ENCODE results near the gene LRRC46.
A peak's percentile ranks its signal among the peaks of the same experiment; 100 is the strongest.

LRRC46 gene

DNA sequence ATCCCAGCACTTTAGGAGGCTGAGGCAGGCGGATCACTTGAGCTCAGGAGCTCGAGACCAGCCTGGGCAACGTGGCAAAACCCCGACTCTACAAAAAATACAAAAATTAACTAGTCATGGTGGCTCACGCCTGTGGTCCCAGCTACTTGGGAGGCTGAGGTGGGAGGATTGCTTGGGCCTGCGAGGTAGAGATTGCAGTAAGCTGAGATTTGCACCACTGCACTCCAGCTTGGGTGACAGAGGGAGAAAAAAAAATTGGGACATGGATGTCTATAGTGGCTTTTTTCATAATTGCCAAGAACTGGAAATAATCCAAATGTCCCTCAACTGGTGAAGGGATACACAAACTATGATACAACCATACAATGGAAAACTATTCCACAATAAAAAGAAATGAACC is 38.5 kb upstream of the LRRC46 start:
- no peak for DNase-seq (ENCODE audit: low spot score)
- CTCF ChIA-PET, result interaction anchor here (1.3 kb wide), 1 partner anchor 60 kb away, joined by 3 read pairs; the partner anchor contains the start of gene TBX21
- POLR2A ChIA-PET (ENCODE audit: low non-redundant PET), result no interaction called here
- no peak overlapping the region for H3K27ac ChIP-seq
- TF ChIP-seq, protein P1, sequence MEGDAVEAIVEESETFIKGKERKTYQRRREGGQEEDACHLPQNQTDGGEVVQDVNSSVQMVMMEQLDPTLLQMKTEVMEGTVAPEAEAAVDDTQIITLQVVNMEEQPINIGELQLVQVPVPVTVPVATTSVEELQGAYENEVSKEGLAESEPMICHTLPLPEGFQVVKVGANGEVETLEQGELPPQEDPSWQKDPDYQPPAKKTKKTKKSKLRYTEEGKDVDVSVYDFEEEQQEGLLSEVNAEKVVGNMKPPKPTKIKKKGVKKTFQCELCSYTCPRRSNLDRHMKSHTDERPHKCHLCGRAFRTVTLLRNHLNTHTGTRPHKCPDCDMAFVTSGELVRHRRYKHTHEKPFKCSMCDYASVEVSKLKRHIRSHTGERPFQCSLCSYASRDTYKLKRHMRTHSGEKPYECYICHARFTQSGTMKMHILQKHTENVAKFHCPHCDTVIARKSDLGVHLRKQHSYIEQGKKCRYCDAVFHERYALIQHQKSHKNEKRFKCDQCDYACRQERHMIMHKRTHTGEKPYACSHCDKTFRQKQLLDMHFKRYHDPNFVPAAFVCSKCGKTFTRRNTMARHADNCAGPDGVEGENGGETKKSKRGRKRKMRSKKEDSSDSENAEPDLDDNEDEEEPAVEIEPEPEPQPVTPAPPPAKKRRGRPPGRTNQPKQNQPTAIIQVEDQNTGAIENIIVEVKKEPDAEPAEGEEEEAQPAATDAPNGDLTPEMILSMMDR (conservative IDR thresholded peaks at IDR 0.05; ENCODE audit: low read depth), result no peak

DNA sequence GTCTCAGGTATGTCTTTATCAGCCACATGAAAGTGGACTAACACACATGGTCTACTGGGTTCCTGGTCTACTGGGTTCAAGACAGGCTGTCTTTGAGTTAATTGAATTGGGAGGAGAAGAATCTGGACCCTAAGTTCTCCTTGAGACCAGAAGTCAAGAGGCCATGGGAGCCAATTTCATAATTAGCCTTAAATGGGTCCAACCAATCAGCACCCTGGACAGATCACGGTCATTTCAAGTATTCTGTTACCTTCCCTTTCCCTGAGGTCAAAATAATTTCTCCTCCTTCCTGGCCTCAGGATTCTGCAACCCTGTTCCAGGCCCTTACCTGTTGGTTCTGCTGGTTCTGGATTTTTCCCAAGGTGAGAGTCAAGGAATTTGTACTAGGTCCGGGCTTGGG is 33.7 kb upstream of the LRRC46 start:
- POLR2A ChIA-PET (ENCODE audit: low non-redundant PET), result no interaction called here
- CTCF ChIA-PET, result no interaction called here
- DNase-seq (ENCODE audit: low spot score), result no peak

DNA sequence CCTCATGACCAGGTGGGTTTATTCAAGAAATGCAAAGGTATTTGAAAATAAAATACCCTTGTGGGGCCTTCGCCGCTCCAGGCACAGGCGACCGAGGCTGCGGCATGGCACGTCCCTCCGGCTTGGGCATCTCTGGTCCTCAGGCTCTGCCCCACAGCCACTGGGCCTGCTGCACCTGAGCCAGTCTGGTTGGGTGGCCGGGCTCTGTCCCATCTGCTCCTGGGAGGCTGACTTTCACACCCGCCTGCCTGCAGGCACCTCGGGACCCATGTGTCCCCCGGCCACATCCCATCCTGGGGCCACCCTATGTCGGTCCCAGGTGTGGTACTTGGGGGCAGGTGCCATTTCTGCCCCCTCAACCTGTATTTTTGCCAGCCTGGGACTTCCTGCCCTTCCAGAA is 30.8 kb upstream of the LRRC46 start:
- TF ChIP-seq, protein P1 (conservative IDR thresholded peaks at IDR 0.05; ENCODE audit: low read depth), result no peak
- ChIA-PET POLR2A (ENCODE audit: low non-redundant PET) (no interaction called here), CTCF (interaction anchor here (0.7 to 1.4 kb wide), 3 partner anchors 11 to 114 kb away, joined by 3 to 5 read pairs (median 4); no protein-coding TSS in a partner anchor)
- DNase-seq (ENCODE audit: low spot score), result no peak
- H3K27ac ChIP-seq, result no peak overlapping the region

More for the DNA sequence above, 33.7 kb upstream of the LRRC46 start:
- TF ChIP-seq, protein P1 (conservative IDR thresholded peaks at IDR 0.05; ENCODE audit: low read depth), result no peak
- H3K27ac ChIP-seq, result no peak overlapping the region

DNA sequence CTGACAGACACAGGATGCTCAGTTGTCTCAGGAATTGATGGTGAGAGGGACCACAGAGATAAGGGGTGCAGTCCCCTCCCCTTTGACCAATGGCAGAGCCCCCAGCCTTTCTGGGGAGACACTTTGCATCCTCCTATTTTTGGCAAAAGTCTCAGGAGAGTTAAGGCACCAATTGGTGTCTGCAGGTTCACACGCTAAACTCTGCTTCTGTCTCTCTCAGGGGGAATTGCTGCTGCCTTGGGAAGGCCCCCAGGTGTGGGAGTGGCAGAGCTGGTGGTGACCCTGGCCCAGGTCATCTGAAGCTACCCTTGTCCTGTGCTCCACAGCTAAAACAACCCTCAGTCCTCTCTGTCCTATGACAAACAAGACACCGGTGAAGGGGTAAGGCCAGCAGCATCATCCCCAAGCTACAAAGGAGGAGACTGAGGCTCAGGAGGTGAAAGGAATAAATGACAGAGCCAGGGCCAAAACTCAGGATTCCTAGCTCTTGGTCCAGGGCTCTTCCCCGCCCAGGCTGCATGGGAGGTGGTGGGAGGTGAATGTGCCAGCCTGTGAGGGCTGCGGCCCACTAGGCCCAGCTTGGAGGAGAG is 30.2 kb upstream of the LRRC46 start:
- ChIA-PET CTCF (interaction anchor here (0.6 to 1.4 kb wide), 6 partner anchors 11 to 114 kb away, joined by 3 to 5 read pairs (median 4); partner anchors contain the start of gene TBX21), POLR2A (ENCODE audit: low non-redundant PET) (no interaction called here)
- H3K27ac ChIP-seq, result no peak overlapping the region
- no peak for DNase-seq (ENCODE audit: low spot score)
- TF ChIP-seq, protein P1 (conservative IDR thresholded peaks at IDR 0.05; ENCODE audit: low read depth), result no peak

DNA sequence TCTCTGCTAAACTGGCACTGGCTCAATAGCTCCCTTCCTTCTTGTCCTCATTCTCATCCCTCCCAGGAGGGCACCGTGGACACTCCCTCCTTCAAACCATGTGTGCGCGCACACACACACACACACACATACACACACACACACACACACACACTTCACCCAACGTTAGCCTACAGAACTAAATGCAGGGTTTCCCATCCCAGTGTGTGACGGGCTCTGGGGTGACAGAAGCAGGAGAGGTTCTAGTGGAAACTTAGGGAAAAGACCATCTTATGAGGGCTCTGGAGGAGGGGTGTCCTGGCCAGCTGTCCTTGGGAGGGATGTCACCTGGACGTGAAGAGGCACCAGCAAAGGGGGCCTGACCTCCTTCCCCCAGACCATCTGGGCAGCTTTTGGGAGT is 29.6 kb upstream of the LRRC46 start:
- DNase-seq (ENCODE audit: low spot score), result no peak
- ChIA-PET CTCF (interaction anchor here (0.5 to 1.4 kb wide), 7 partner anchors 8 to 84 kb away, joined by 3 to 6 read pairs (median 4); partner anchors contain the start of gene TBX21), POLR2A (ENCODE audit: low non-redundant PET) (no interaction called here)
- TF ChIP-seq, protein P1 (conservative IDR thresholded peaks at IDR 0.05; ENCODE audit: low read depth), result no peak
- H3K27ac ChIP-seq, result no peak overlapping the region

DNA sequence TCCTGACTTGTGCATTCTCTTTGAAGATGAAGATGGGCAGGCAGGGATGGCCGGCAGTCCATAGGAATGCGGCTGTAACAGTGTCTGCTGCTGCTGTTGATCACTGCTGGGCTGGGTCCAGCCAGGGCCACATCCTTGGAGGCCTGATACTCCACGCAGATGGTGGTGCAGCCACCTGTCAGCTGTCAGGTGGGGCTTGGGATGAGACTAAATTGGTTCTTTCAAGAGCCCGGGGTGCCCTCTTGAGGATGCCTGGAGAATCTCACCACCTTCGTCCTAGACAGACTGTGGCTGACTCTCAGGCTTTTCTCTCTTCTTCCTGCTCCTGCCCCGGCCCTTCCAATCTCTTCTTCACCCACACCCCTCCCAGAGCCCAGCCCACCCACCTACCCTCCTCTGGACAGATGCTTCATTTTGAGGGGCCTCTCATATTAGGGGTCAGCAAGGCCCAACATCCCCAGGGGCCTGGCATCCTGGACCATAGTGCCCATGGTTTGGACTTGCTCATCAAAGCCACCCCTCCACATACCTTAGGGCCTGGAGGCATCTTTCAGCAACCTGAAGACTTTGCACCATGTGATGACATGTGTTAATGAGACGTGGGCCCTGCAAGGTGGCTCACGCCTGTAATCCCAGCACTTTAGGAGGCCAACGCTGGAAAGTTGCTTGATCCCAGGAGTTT is 29.0 kb upstream of the LRRC46 start:
- H3K27ac ChIP-seq, result no peak overlapping the region
- DNase-seq (ENCODE audit: low spot score), result peak; percentile 74
- TF ChIP-seq, protein P1 (conservative IDR thresholded peaks at IDR 0.05; ENCODE audit: low read depth), result peak; percentile 82
- ChIA-PET POLR2A (ENCODE audit: low non-redundant PET) (no interaction called here), CTCF (interaction anchor here (0.5 to 1.4 kb wide), 6 partner anchors 9 to 83 kb away, joined by 3 to 6 read pairs (median 4); partner anchors contain the start of gene TBX21)
